Stimulated activated CD8-positive, alpha-beta memory T cell treated with anti-CD3 and anti-CD28 coated beads, Interleukin-4, amount 100 ng/mL, for 1 hour (primary cell): ENCODE results near the gene C1QB.
"Not testable (repeated sequence)": the region's sequence is repeated elsewhere in the genome, so short reads cannot be mapped to it uniquely, and the experiment has no call there.

Source experiments
- DNase-seq, 2 donors: peaks; one replicate each; pipeline ENCODE4 v3.0.0-alpha.2; 2020; ENCODE audit warnings: low read depth in 2 of 2, low spot score in 1 of 2

The C1QB gene

GRCh38 chr1:22694172-22694571 lies 41.1 kb downstream of the C1QB start:
- no peak for DNase-seq

DNA sequence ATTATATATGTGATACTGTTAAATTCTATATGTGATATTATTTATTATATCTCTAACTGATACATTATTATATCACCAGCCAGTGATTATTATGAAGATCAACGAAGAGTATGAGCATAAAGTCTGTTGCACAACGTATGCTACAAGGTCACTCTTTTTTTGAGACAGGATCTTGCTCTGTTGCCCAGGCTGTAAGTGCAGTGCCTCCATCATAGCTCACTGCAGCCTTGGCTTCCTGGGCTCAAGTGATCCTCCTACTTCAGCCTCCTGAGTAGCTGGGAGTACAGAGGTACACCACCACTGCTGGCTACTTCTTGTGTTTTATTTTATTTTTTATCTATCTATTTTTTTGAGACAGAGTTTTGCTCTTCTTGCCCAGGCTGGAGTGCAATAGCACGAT lies 43.6 kb downstream of the C1QB start:
- DNase-seq: no peak

GRCh38 chr1:22697980-22698379 lies 44.9 kb downstream of the C1QB start:
- no peak for DNase-seq

DNA sequence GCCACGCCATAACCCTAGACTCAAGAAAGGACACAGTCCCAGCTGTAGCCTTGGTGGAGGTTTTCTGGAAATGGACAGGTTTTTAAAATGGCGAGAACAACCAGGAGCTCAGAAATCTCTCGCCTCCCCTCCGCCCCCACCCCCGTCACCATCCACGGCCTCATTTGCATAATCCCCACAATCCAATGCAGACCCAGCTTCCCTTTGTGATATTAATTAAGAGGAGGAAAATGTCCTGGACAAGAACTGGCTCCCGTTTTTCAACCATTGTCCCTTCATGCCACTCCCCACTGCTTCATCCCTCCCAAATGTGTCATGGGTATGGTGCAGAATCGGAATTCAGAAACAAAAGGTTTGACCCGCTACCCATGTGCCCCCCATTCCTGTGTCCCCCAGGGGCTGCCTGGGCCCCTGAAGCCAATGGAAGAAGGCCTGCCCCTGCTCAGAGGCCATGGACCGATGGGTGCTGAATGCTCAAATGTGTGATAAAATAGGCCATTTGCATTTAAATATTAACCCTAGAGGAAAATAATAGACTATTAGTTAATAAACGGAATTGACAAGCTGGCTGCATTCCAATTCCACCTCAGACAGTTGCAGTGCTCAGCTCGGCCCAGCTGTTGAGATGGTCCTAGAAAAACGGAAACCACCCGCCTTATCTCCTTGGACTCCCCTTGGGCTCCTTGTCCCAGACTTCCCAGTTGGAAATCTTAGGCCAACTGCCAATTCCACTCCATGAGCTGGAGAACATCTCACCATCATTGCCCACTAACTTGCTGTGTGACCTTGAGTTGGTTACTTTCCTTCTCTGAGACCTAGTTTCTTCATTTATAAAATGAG lies 46.9 kb downstream of the C1QB start:
- DNase-seq: no peak

DNA sequence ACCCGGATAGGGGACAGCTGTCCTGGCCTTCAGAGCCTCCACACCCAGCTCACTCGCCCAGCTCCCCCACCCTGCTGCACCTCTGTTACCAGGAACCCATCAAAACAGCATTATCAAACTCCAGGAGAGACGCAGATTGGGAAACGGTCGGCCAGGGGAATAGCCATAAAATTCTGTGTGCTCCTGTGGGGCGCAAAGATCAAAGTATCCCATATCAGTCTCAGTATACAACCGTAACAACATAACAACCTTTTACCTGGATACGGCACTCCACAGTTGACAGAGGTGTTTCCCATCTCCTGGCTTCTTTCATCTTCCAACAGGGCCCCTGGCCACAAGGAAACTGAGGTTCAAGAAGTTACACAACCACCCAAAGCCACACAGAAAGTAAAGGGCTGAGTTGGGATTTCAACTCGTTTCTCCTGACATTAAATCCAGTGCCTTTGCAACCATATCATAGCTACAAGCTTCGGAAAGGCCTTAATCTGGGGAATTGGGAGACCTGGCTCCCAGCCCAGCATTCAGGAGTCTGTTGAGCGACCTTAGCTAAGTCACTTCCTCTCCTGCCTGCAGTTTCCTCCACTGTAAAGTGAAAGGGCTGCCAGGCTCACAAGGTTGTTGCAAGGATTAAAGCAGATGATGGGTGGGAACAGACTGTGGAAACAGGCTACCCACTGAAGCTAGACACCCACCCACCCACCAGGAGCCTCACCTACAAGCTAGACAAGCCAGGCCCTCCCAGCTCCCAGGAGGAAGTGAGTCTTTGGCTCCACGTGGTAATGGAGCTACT lies 49.5 kb downstream of the C1QB start:
- no peak for DNase-seq

DNA sequence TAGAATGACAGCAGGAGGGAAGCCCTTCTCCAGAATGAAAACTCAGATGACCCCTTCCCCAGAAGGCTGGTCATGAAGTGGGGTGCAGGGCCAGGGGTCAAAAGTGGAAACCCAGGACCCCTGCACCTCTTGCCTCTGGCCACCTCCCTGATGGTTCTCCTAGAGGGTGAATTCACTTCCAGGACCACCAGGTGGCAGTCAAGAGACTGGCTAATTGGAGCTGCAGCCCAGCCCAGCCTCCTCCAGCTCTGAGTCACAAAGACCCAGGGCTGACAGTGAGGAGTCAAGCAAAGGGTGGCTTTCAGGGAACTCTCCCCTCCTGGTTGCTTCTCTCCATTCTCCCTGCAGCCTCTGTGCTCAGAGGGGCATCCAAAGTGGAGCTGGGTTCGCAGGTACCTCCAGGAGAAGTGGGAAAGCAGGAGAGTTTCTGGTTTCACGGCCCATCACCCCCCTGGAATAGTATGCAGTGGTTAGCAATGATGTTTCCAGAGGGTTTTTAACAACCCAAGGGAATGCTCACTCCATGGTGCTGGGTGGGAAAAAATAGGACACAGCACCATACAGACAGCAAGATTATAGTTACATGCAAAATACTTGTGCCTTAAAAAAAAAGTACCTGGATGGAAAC lies 51.5 kb downstream of the C1QB start:
- DNase-seq: peak; percentile 37 to 53

GRCh38 chr1:22705586-22705985 lies 52.5 kb downstream of the C1QB start:
- DNase-seq: no peak

- not testable (repeated sequence) for DNase-seq
These were observed 53.1 kb downstream of the C1QB start for GRCh38 chr1:22706100-22706499.

- no peak for DNase-seq
These were observed 55.7 kb downstream of the C1QB start for GRCh38 chr1:22708777-22709176.

DNA sequence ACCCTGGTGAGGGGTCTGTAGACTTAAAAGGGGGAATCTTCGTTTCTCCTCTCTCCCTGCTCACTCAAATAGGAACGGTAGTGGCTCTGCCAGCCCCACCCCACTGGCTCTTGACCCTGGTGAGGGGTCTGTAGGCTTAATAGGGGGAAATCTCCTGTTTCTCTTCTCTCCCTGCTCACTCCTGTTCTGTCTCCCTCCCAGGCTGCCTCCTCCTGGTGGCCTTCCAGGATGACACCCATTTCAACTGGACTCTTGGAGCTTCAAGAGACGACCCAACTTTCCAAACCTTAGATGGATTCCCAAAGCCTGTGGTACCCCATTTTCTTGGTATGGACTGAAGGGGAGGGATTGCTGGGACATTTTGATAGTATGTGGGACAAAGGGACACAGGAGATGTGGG lies 56.2 kb downstream of the C1QB start:
- DNase-seq: no peak

DNA sequence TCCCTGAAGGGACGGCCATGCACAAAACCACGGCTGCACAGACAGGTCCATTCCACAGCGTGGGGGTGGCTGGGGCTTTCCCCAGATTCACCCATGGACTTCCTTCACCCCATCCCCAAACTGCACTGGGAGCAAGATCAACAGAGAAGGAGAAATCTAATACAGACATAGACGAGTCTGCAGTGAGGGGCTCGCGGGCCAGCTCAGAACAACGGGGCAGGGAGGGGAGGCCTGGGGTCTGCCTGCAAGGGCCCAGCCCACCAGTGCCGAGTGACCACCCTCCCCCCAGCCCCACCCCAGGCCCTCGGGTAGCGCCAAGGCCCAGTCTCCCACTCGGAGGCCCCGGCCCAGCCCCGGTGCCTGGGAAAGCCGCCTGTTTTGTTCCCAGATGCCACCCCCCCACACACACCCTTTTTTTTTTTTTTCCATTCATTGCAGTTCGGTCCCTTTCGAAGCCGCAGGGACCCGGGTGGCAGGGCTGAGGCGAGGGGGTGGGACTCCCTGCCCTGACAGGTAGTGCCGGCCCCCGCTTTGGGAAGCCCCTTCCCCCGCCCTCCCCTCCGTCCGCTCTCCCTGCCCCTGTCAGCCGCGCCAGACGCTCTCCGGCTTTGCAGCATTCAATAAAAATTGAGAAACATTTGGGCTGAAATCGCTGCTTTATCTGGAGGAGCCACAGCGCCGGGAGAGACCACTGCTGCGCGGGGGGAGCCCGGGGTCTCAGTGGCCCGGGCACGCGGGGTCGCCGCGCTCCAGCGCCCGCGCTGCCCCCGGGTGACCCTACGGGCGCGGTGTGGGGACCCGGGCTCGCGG lies 57.1 kb downstream of the C1QB start:
- DNase-seq: no peak

GRCh38 chr1:22710701-22711049 lies 57.6 kb downstream of the C1QB start, which contains the start of gene EPHB2:
TSS of gene EPHB2 (plus strand) at chr1:22710839. CDS start at chr1:22710983, 144 bp downstream.
- no peak for DNase-seq

- no peak for DNase-seq
These were observed 58.0 kb downstream of the C1QB start for GRCh38 chr1:22711071-22711470.
